HG02642 (cell line): ENCODE data around the gene ISCU.
"Not testable (repeated sequence)": the region's sequence is repeated elsewhere in the genome, so short reads cannot be mapped to it uniquely, and the experiment has no call there.

Experiments
- ATAC-seq: cut with Tn5 transposase; IDR thresholded peaks from one replicate; pipeline ENCODE4 v1.9.1; 2021; ENCODE audit warnings: mild to moderate bottlenecking; ENCODE audit not compliant: unreplicated experiment, poor library complexity

ISCU gene

GRCh38 chr12:108616359-108616758, 54.0 kb downstream of the ISCU start:
- no peak for ATAC-seq

- peak; percentile 83 for ATAC-seq
Observed at GRCh38 chr12:108616941-108617858, 54.8 kb downstream of the ISCU start.

- peak; percentile 47 for ATAC-seq
Observed at GRCh38 chr12:108618079-108618952, 55.9 kb downstream of the ISCU start.

GRCh38 chr12:108618953-108619274, 56.5 kb downstream of the ISCU start:
- not testable (repeated sequence) for ATAC-seq
